ENCODE measurements around the gene CFAP45.
"Not testable (repeated sequence)": the region's sequence is repeated elsewhere in the genome, so short reads cannot be mapped to it uniquely, and the experiment has no call there.

CFAP45 gene

GRCh38 chr1:159904036-159904435, 4.1 kb upstream of the CFAP45 start:
- not testable (repeated sequence) for DNase-seq (ENCODE audit: low spot score)

GRCh38 chr1:159902541-159902940, 2.6 kb upstream of the CFAP45 start:
- no peak for DNase-seq (ENCODE audit: low spot score)

GRCh38 chr1:159900755-159901360, 893 bp upstream of the CFAP45 start:
- no peak for DNase-seq (ENCODE audit: low spot score)

- DNase-seq (ENCODE audit: low spot score), result not testable (repeated sequence)
Observed at GRCh38 chr1:159899634-159900033, 331 bp downstream of the CFAP45 start.

- DNase-seq (ENCODE audit: low spot score), result no peak
Observed at GRCh38 chr1:159898527-159898926, 1.4 kb downstream of the CFAP45 start.

GRCh38 chr1:159897962-159898361, 2.0 kb downstream of the CFAP45 start:
- no peak for DNase-seq (ENCODE audit: low spot score)

GRCh38 chr1:159896546-159896930, 3.4 kb downstream of the CFAP45 start:
- DNase-seq (ENCODE audit: low spot score), result no peak

- no peak for DNase-seq (ENCODE audit: low spot score)
Observed at GRCh38 chr1:159895836-159896545, 4.0 kb downstream of the CFAP45 start.

- DNase-seq (ENCODE audit: low spot score), result no peak
Observed at GRCh38 chr1:159895286-159895685, 4.7 kb downstream of the CFAP45 start.

GRCh38 chr1:159892944-159893343, 7.0 kb downstream of the CFAP45 start:
- DNase-seq (ENCODE audit: low spot score), result no peak

GRCh38 chr1:159891275-159892157, 8.4 kb downstream of the CFAP45 start:
- DNase-seq (ENCODE audit: low spot score), result no peak

- DNase-seq (ENCODE audit: low spot score), result no peak
Observed at GRCh38 chr1:159890390-159890789, 9.6 kb downstream of the CFAP45 start.

GRCh38 chr1:159889821-159890252, 10.1 kb downstream of the CFAP45 start:
- DNase-seq (ENCODE audit: low spot score), result no peak

- DNase-seq (ENCODE audit: low spot score), result no peak
Observed at GRCh38 chr1:159889202-159889601, 10.8 kb downstream of the CFAP45 start.

GRCh38 chr1:159884296-159884695, 15.7 kb downstream of the CFAP45 start:
- DNase-seq (ENCODE audit: low spot score), result no peak

GRCh38 chr1:159883134-159883533, 16.8 kb downstream of the CFAP45 start:
- DNase-seq (ENCODE audit: low spot score), result no peak

- DNase-seq (ENCODE audit: low spot score), result no peak
Observed at GRCh38 chr1:159882527-159882862, 17.5 kb downstream of the CFAP45 start.

- DNase-seq (ENCODE audit: low spot score), result no peak
Observed at GRCh38 chr1:159881622-159882526, 18.1 kb downstream of the CFAP45 start.

- no peak for DNase-seq (ENCODE audit: low spot score)
Observed at GRCh38 chr1:159880430-159880829, 19.5 kb downstream of the CFAP45 start.

- no peak for DNase-seq (ENCODE audit: low spot score)
Observed at GRCh38 chr1:159879977-159880376, 20.0 kb downstream of the CFAP45 start.

- DNase-seq (ENCODE audit: low spot score), result no peak
Observed at GRCh38 chr1:159879136-159879535, 20.8 kb downstream of the CFAP45 start.

All from HuH-7 (cell line).